Right lobe of liver (tissue), 4 donors: ENCODE measurements around the gene OPTC.

Experiments
- POLR2A ChIP-seq: fragments of 450-650 bp; IDR thresholded peaks from one replicate; pipeline ENCODE4 v1.6.1; 2017; ENCODE audit warnings: antibody characterized with exemption, mild to moderate bottlenecking
- TF ChIP-seq, protein P1 (sequence below), 4 donors: fragments of 200-600 bp in 3 of 4; fragments of 450-650 bp in 1 of 4; IDR thresholded peaks; one replicate each; pipeline versions ENCODE4 v1.5.1 to v1.8.0; 2016 to 2022; ENCODE audit warnings: antibody characterized with exemption in 4 of 4, mild to moderate bottlenecking in 2 of 4
- donor health status: DM: no; HTN: no; CAD: no.
- donor health status: DM: no; HTN: no; CAD: no.
- donor health status: DM: no; HTN: yes; CAD: no.

DNA sequence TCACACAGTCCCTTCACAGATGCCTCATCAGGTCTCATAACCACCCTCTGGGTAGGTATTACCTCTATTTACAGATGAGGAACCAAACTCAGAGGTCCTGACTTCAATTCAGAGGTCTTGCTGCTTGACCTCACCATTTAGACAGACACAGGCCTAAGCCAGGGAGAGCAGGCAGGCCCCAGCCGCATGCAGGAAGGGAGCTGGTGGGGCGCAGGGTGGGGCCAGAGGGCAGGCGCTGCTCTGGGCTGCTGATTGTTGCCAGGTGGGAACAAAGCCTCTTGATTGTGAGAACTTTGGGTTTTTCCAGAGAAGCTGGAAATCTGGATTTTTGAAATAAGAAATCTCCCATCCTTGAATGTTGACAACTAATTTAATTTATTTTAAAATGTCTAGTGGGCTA lies 38.2 kb upstream of the OPTC start:
- no peak for TF ChIP-seq POLR2A
- TF ChIP-seq, protein P1, sequence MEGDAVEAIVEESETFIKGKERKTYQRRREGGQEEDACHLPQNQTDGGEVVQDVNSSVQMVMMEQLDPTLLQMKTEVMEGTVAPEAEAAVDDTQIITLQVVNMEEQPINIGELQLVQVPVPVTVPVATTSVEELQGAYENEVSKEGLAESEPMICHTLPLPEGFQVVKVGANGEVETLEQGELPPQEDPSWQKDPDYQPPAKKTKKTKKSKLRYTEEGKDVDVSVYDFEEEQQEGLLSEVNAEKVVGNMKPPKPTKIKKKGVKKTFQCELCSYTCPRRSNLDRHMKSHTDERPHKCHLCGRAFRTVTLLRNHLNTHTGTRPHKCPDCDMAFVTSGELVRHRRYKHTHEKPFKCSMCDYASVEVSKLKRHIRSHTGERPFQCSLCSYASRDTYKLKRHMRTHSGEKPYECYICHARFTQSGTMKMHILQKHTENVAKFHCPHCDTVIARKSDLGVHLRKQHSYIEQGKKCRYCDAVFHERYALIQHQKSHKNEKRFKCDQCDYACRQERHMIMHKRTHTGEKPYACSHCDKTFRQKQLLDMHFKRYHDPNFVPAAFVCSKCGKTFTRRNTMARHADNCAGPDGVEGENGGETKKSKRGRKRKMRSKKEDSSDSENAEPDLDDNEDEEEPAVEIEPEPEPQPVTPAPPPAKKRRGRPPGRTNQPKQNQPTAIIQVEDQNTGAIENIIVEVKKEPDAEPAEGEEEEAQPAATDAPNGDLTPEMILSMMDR (IDR thresholded peaks at IDR 0.05): no peak
